ENCODE measurements around the gene NEDD4L. TPM values are rescaled to one million over a fixed set of nuclear protein-coding genes. Genes with fewer than 3 reads are reported as not detected.

NEDD4L gene
- polyA plus RNA-seq, 1 experiment, result 14.1 TPM

DNA sequence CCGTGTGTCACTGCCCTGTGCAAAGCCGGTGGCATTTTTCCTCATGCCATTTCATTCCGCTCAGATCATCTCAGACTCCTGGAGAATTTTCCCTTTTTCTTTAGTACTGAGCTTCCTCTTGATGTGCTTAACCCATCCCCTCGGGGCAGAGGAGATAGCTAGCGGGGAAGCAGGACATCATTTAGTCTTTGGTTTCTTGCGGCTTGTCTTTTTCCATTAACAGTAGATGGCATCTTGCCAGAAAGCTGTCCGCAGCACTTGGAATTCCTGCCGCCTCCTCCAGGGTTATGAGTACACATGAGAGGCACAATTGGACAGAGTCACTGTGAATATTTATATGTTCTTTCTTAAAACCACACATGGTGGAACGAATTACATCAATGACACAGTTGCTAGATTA lies 358.2 kb downstream of the NEDD4L start:
- no peak for DNase-seq (ENCODE audit: low read depth)
- no peaks in the 10 kb centered on the region for H3K27me3 ChIP-seq (ENCODE audit: control insufficient read depth, insufficient read depth, low read length)
- TF ChIP-seq CTCF (IDR thresholded peaks at IDR 0.05; ENCODE audit: insufficient read depth, low read depth, low read length), result no peak
- ChIA-PET POLR2A (no interaction called here), CTCF (interaction anchor here (1.1 to 3.8 kb wide), 2 partner anchors 9 to 91 kb away, joined by 3 to 12 read pairs; no protein-coding TSS in a partner anchor)
- H3K36me3 ChIP-seq (ENCODE audit: control insufficient read depth, insufficient read depth, low read length), result no peaks in the 10 kb centered on the region
- no peak overlapping the region for H3K4me3 ChIP-seq (ENCODE audit: low read depth, low read length)

DNA sequence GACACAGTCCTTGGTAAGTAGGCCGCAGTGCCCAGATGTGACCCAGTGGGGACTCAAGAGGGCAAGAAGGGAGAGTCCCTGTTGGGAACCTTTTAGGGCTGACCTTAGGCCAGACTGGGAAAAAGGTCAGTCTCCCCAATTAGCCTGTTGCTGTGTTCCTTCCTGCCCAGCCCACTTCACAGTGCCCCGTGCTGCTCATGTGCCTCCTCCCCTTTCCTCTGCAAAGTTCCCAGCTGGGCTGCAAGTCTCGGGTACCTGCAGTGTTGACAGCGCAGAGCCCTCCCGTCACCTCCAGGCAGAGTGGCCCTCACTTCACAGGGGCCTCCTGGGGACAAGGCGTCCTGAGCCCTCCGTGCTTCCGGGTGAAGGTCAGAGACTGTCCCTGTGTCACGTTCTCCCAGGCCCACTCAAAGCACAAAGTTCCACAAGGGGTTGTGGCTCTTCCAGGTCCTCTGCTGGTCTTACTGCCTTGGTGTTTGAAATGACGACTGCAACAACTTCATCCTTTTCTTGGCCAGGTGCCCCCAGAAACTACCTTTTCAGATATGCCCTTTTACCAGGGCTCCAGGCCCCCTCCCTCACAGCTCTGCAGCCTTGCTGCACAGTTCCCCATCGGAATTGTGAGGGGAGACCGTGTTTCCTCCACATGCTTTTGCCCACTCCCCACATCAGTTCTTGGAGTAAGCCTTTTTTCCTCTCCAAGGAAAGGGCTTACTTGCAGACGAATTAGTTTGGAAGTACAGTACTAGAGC lies 359.1 kb downstream of the NEDD4L start:
- DNase-seq (ENCODE audit: low read depth), result no peak
- POLR2A ChIA-PET, result no interaction called here
- CTCF ChIA-PET, result interaction anchor here (1.1 to 3.8 kb wide), 2 partner anchors 10 to 91 kb away, joined by 3 to 12 read pairs; no protein-coding TSS in a partner anchor
- no peaks in the 10 kb centered on the region for H3K36me3 ChIP-seq (ENCODE audit: control insufficient read depth, insufficient read depth, low read length)
- no peaks in the 10 kb centered on the region for H3K27me3 ChIP-seq (ENCODE audit: control insufficient read depth, insufficient read depth, low read length)
- no peak for TF ChIP-seq CTCF (IDR thresholded peaks at IDR 0.05; ENCODE audit: insufficient read depth, low read depth, low read length)
- H3K4me3 ChIP-seq (ENCODE audit: low read depth, low read length), result no peak overlapping the region

GRCh38 chr18:58403799-58404455 lies 359.9 kb downstream of the NEDD4L start:
- H3K4me3 ChIP-seq (ENCODE audit: low read depth, low read length), result no peak overlapping the region
- TF ChIP-seq CTCF (IDR thresholded peaks at IDR 0.05; ENCODE audit: insufficient read depth, low read depth, low read length), result no peak
- no peaks in the 10 kb centered on the region for H3K36me3 ChIP-seq (ENCODE audit: control insufficient read depth, insufficient read depth, low read length)
- ChIA-PET POLR2A (no interaction called here), CTCF (no interaction called here)
- H3K27me3 ChIP-seq (ENCODE audit: control insufficient read depth, insufficient read depth, low read length), result no peaks in the 10 kb centered on the region
- DNase-seq (ENCODE audit: low read depth), result no peak

GRCh38 chr18:58405107-58405898 lies 361.3 kb downstream of the NEDD4L start:
- CTCF ChIA-PET, result interaction anchor here (1.3 kb wide), 1 partner anchor 359 kb away, joined by 3 read pairs; no protein-coding TSS in a partner anchor
- Histone ChIP-seq H3K36me3 (ENCODE audit: control insufficient read depth, insufficient read depth, low read length) (no peaks in the 10 kb centered on the region), H3K4me3 (ENCODE audit: low read depth, low read length) (no peak overlapping the region), H3K27me3 (ENCODE audit: control insufficient read depth, insufficient read depth, low read length) (peaks cover 2% of the 10 kb centered on the region)
- TF ChIP-seq CTCF (IDR thresholded peaks at IDR 0.05; ENCODE audit: insufficient read depth, low read depth, low read length), result no peak
- POLR2A ChIA-PET, result no interaction called here
- no peak for DNase-seq (ENCODE audit: low read depth)

DNA sequence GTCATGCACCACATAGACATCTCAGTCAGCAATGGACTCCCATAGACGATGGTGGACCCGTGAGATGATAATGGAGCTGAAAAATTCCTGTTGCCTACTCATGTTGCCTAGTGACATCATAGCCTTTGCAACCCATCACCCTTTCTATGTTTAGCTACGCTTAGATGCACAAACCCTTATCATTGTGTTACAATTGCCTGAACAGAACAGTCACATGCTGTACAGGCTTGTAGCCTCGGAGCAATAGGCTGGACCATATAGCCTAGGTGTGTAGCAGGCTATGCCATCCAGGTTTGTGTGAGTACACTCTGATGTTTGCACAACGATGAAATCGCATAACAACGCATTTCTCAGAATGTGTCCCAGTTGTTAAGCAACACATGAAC lies 363.2 kb downstream of the NEDD4L start:
- TF ChIP-seq CTCF (IDR thresholded peaks at IDR 0.05; ENCODE audit: insufficient read depth, low read depth, low read length), result no peak
- DNase-seq (ENCODE audit: low read depth), result no peak
- ChIA-PET CTCF (interaction anchor here (1.2 kb wide), 1 partner anchor 21 kb away, joined by 3 read pairs; no protein-coding TSS in a partner anchor), POLR2A (no interaction called here)
- no peak overlapping the region for H3K4me3 ChIP-seq (ENCODE audit: low read depth, low read length)
- no peaks in the 10 kb centered on the region for H3K36me3 ChIP-seq (ENCODE audit: control insufficient read depth, insufficient read depth, low read length)
- H3K27me3 ChIP-seq (ENCODE audit: control insufficient read depth, insufficient read depth, low read length), result peaks cover 2% of the 10 kb centered on the region

Measured in BJ (cell line).